C1 segment of cervical spinal cord (tissue), 14 donors: ENCODE measurements around the gene FEM1A.
A peak's percentile ranks its signal among the peaks of the same experiment; 100 is the strongest.
"Not testable (repeated sequence)": the region's sequence is repeated elsewhere in the genome, so short reads cannot be mapped to it uniquely, and the experiment has no call there.

Experiments used
- DNase-seq, 14 donors: peaks; one replicate each; lab custom pipeline; 2025; lab: John Stamatoyannopoulos, UW

Gene FEM1A

GRCh38 chr19:4791183-4792018 lies at the start of gene FEM1A:
TSS of gene FEM1A (plus strand) at chr19:4791734. CDS start at chr19:4791855, 121 bp downstream.
- peak; percentile 96 to 100 (median 100) for DNase-seq

- DNase-seq = peak in 5 of 14 donors; percentile 4 to 34 (median 31)
Measured at GRCh38 chr19:4742723-4743646, 48.5 kb upstream of the FEM1A start.

GRCh38 chr19:4744451-4745174 lies 46.9 kb upstream of the FEM1A start:
- peak in 2 of 14 donors; percentile 1 to 71 for DNase-seq

GRCh38 chr19:4745175-4745574 lies 46.4 kb upstream of the FEM1A start:
- not testable (repeated sequence) for DNase-seq

GRCh38 chr19:4745986-4746385 lies 45.5 kb upstream of the FEM1A start:
- DNase-seq = no peak

GRCh38 chr19:4748185-4748584 lies 43.3 kb upstream of the FEM1A start:
- no peak for DNase-seq

GRCh38 chr19:4748589-4748988 lies 42.9 kb upstream of the FEM1A start:
- DNase-seq = no peak

GRCh38 chr19:4749870-4750590 lies 41.5 kb upstream of the FEM1A start:
- no peak for DNase-seq

- DNase-seq = no peak
Measured at GRCh38 chr19:4754248-4754647, 37.3 kb upstream of the FEM1A start.

- no peak for DNase-seq
Measured at GRCh38 chr19:4755459-4755858, 36.1 kb upstream of the FEM1A start.

GRCh38 chr19:4758082-4758481 lies 33.5 kb upstream of the FEM1A start:
- no peak for DNase-seq

GRCh38 chr19:4758659-4759058 lies 32.9 kb upstream of the FEM1A start:
- DNase-seq = no peak

GRCh38 chr19:4759388-4760284 lies 31.9 kb upstream of the FEM1A start:
- peak; percentile 7 to 87 (median 76) for DNase-seq

- no peak for DNase-seq
Measured at GRCh38 chr19:4760285-4760650, 31.3 kb upstream of the FEM1A start.

GRCh38 chr19:4763021-4763420 lies 28.5 kb upstream of the FEM1A start:
- DNase-seq = no peak

GRCh38 chr19:4764393-4764660 lies 27.2 kb upstream of the FEM1A start:
- DNase-seq = no peak

- DNase-seq = peak in 10 of 14 donors; percentile 2 to 94 (median 46)
Measured at GRCh38 chr19:4768934-4769777, 22.4 kb upstream of the FEM1A start.

- DNase-seq = no peak
Measured at GRCh38 chr19:4772566-4772965, 19.0 kb upstream of the FEM1A start.

- DNase-seq = no peak
Measured at GRCh38 chr19:4773047-4773640, 18.4 kb upstream of the FEM1A start.
